Lower leg skin (tissue), 3 donors: ENCODE results near the gene MOK.

ENCODE experiments used
- CTCF ChIP-seq, 3 donors: fragments of 450-650 bp; IDR thresholded peaks; one replicate each; pipeline ENCODE4 v1.5.1; 2016; ENCODE audit warnings: antibody characterized with exemption in 3 of 3, mild to moderate bottlenecking in 3 of 3, moderate library complexity in 2 of 3
- POLR2A ChIP-seq, 2 donors: fragments of 450-650 bp; IDR thresholded peaks; one replicate each; pipeline ENCODE4 v1.6.1; 2016 to 2017; ENCODE audit warnings: antibody characterized with exemption in 2 of 2, mild to moderate bottlenecking in 1 of 2, moderate library complexity in 1 of 2

GRCh38 chr14:102212356-102212755, 92.6 kb downstream of the MOK start:
- no peak for TF ChIP-seq POLR2A (IDR thresholded peaks at IDR 0.05)
- no peak for TF ChIP-seq CTCF (IDR thresholded peaks at IDR 0.05)
